MM.1S (cell line): ENCODE results near the gene ARHGAP8.

Source experiments
- EZH2 ChIP-seq: fragments of 300-600 bp; sonication (generic); optimal IDR thresholded peaks from 2 replicates; pipeline ENCODE3; 2017; ENCODE audit warnings: low read depth, mild to moderate bottlenecking, antibody characterized with exemption, low read length, mixed read lengths
- EZH2phosphoT487 ChIP-seq: fragments of 300-600 bp; sonication (generic); IDR thresholded peaks from 2 replicates; pipeline ENCODE4 v1.6.1; 2018; ENCODE audit warnings: antibody characterized with exemption, low read length
- TF ChIP-seq, protein P1 (sequence below): fragments of 300-600 bp; sonication (generic); IDR thresholded peaks from 2 replicates; pipeline ENCODE4 v1.5.1; 2016; ENCODE audit warnings: antibody characterized with exemption, low read length, mixed read lengths

GRCh38 chr22:44804327-44804726 is 52.0 kb downstream of the ARHGAP8 start:
- TF ChIP-seq, protein P1, sequence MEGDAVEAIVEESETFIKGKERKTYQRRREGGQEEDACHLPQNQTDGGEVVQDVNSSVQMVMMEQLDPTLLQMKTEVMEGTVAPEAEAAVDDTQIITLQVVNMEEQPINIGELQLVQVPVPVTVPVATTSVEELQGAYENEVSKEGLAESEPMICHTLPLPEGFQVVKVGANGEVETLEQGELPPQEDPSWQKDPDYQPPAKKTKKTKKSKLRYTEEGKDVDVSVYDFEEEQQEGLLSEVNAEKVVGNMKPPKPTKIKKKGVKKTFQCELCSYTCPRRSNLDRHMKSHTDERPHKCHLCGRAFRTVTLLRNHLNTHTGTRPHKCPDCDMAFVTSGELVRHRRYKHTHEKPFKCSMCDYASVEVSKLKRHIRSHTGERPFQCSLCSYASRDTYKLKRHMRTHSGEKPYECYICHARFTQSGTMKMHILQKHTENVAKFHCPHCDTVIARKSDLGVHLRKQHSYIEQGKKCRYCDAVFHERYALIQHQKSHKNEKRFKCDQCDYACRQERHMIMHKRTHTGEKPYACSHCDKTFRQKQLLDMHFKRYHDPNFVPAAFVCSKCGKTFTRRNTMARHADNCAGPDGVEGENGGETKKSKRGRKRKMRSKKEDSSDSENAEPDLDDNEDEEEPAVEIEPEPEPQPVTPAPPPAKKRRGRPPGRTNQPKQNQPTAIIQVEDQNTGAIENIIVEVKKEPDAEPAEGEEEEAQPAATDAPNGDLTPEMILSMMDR: no peak
- no peak for TF ChIP-seq EZH2
- TF ChIP-seq EZH2phosphoT487: no peak
